Heart left ventricle (tissue), 16 donors: Measurements from ENCODE around the gene FPGT. TPM values are rescaled to one million over a fixed set of nuclear protein-coding genes. Genes with fewer than 3 reads are reported as not detected.
A peak's percentile ranks its signal among the peaks of the same experiment; 100 is the strongest.

Experiments
- ATAC-seq, 4 donors: fragments of 200-7000 bp; cut with Tn5 transposase; one replicate each; pipeline ENCODE4 v1.9.1; 2020 to 2022; ENCODE audit warnings: moderate library complexity in 4 of 4, mild to moderate bottlenecking in 3 of 4, moderate number of reproducible peaks in 1 of 4
- DNase-seq, 5 donors: peaks; one replicate each; pipeline ENCODE4 v3.0.0-alpha.2; 2020
- H3K27ac ChIP-seq, 12 donors: fragments of 200-600 bp; sonication (generic) in 4 of 12; one replicate each; pipeline versions ENCODE4 v1.5.0 to v1.8.0; 2016 to 2022; ENCODE audit warnings: mild to moderate bottlenecking in 2 of 12
- H3K27me3 ChIP-seq, 9 donors: fragments of 200-600 bp; sonication (generic) in 2 of 9; one replicate each; pipeline versions ENCODE4 v1.5.1 to v1.8.0; 2016 to 2022; ENCODE audit warnings: mild to moderate bottlenecking in 3 of 9
- H3K36me3 ChIP-seq, 9 donors: fragments of 200-600 bp; sonication (generic) in 2 of 9; one replicate each; pipeline versions ENCODE4 v1.5.0 to v1.8.0; 2018 to 2022; ENCODE audit warnings: mild to moderate bottlenecking in 2 of 9
- H3K4me1 ChIP-seq, 12 donors: fragments of 200-600 bp; sonication (generic) in 4 of 12; one replicate each; pipeline versions ENCODE4 v1.5.0 to v1.8.0; 2016 to 2022; ENCODE audit warnings: mild to moderate bottlenecking in 3 of 12
- H3K4me3 ChIP-seq, 12 donors: fragments of 200-600 bp; sonication (generic) in 4 of 12; one replicate each; pipeline versions ENCODE4 v1.5.0 to v1.8.0; 2017 to 2022; ENCODE audit warnings: mild to moderate bottlenecking in 9 of 12, moderate library complexity in 4 of 12
- H3K9me3 ChIP-seq, 12 donors: fragments of 200-600 bp; sonication (generic) in 4 of 12; one replicate each; pipeline versions ENCODE4 v1.5.0 to v1.8.0; 2016 to 2022; ENCODE audit warnings: mild to moderate bottlenecking in 1 of 12
- CTCF ChIP-seq, 12 donors: fragments of 200-600 bp; sonication (generic) in 4 of 12; IDR thresholded peaks; one replicate each; pipeline versions ENCODE4 v1.5.0 to v1.8.0; 2018 to 2022; ENCODE audit warnings: antibody characterized with exemption in 12 of 12, mild to moderate bottlenecking in 5 of 12
- POLR2A ChIP-seq, 2 donors: fragments of 450-650 bp; IDR thresholded peaks; one replicate each; pipeline ENCODE4 v1.6.1; 2017; ENCODE audit warnings: antibody characterized with exemption in 2 of 2, mild to moderate bottlenecking in 2 of 2, moderate library complexity in 2 of 2
- WGBS, 4 donors: extraction: QIAGEN DNeasy Blood & Tissue Kit in 2 of 4; methylation state at CpG; one replicate each; pipeline versions ENCODE4 v1.1.5 to v1.1.7; 2013 to 2018; 5-methylcytosine and 5-hydroxymethylcytosine counted together
- intact Hi-C, 10 donors: fragments of 100-400 bp; cut with DNase I; formaldehyde crosslinking; loops; one replicate each; pipeline versions ENCODE4 v1.11.1 to v1.14.2; 2022
- polyA plus RNA-seq, 2 donors: library from polyadenylated mRNA; stranded (reverse); fragments of 200-250 nt; gene quantifications; one replicate each; pipeline ENCODE4 v1.2.3, GENCODE V29; 2013
- total RNA-seq, 9 donors: library from RNA; depleted of rRNA in 2 of 9; stranded (reverse); fragments of >200 nt in 2 of 9; fragmentation: NEBNext Ultra II Directional in 3 of 9; extraction: Animal tissue kit (Norgen Biotek cat#: 25700) in 3 of 9; gene quantifications; one replicate each; pipeline versions ENCODE4 v1.1.0 to v1.2.4, GENCODE V29; 2016 to 2023
- donor health status: ischemic (EF 13 %, LVEDD 7.1; RV severe dilation, severe dysfunction).
- donor health status: healthy with polysubstance abuse.
- donor health status: DM: no; HTN: yes; CAD: no.
- donor health status: DM: no; HTN: no; CAD: no.
- donor health status: ischemic (EF 25% LVEDD 6.9; RV normal size, moderate dysfunction).
- donor health status: ischemic (EF 25% LVEDD 5.7; RV mildly dilated, moderate dysfunction).
- donor health status: healthy.
- donor health status: DM: yes; HTN: yes; CAD: no.
- donor health status: ischemic (EF 35%, LVEDD 5.7; RV mildly dilated, moderate dysfunction).
- donor health status: nonischemic (EF 11% LVEDD 7.7; RV severe dilation, severe dysfunction).
- donor health status: DM: yes; HTN: yes; CAD: no.
- donor health status: PGD.
- donor health status: ischemic (EF 29% LVEDD 5.4; RV normal size, mild dysfunction).
- donor health status: nonischemic (EF 23%, LVEDD 6.1; RV moderate dilation, normal function).

The FPGT gene
- total and polyA plus RNA-seq, 11 donors = 6.1 to 22.5 (median 11.8) TPM

GRCh38 chr1:74197255-74197654 lies 787 bp upstream of the FPGT start:
- peak overlapping the region in 9 of 12 donors; percentile 58 to 86 (median 72) for H3K4me3 ChIP-seq
- H3K9me3 ChIP-seq = no peaks in the 10 kb centered on the region
- H3K4me1 ChIP-seq = peaks cover 0 to 20% (median 11%) of the 10 kb centered on the region in 12 donors
- peak overlapping the region in 11 of 12 donors; percentile 68 to 93 (median 81) for H3K27ac ChIP-seq
- 89 to 93% (median 91%) methylated on average over 5 of the region's 5 CpGs for WGBS, 4 donors
- intact Hi-C loops = loop anchor here in 1 of 10 donors (5.0 kb wide), 1 partner anchor 275 kb away; no protein-coding TSS in a partner anchor
- H3K36me3 ChIP-seq = peaks cover 0 to 27% (median 21%) of the 10 kb centered on the region in 9 donors
- H3K27me3 ChIP-seq = no peaks in the 10 kb centered on the region
- ATAC-seq (no peak), DNase-seq (no peak)
- TF ChIP-seq POLR2A (IDR thresholded peaks at IDR 0.05) (no peak), CTCF (IDR thresholded peaks at IDR 0.05) (no peak)

GRCh38 chr1:74199504-74199903 lies 1.5 kb downstream of the FPGT start:
- H3K27ac ChIP-seq = peak overlapping the region in 2 of 12 donors; percentile 91 to 93
- no peak for DNase-seq
- no peaks in the 10 kb centered on the region for H3K27me3 ChIP-seq
- intact Hi-C loops = loop anchor here in 2 of 10 donors (1.0 to 5.0 kb wide), 3 partner anchors 23 to 273 kb away; no protein-coding TSS in a partner anchor
- no peak for ATAC-seq
- H3K4me1 ChIP-seq = peaks cover 0 to 20% (median 11%) of the 10 kb centered on the region in 12 donors
- TF ChIP-seq CTCF (IDR thresholded peaks at IDR 0.05) = no peak
- no peak for TF ChIP-seq POLR2A (IDR thresholded peaks at IDR 0.05)
- H3K36me3 ChIP-seq = peaks cover 0 to 48% (median 37%) of the 10 kb centered on the region in 9 donors
- no peaks in the 10 kb centered on the region for H3K9me3 ChIP-seq
- H3K4me3 ChIP-seq = peak overlapping the region in 6 of 12 donors; percentile 58 to 81 (median 73)
- 65 to 70% (median 66%) methylated on average over 5 of the region's 5 CpGs for WGBS, 4 donors

- no peak for ATAC-seq
- intact Hi-C loops = no loop called here
- H3K27me3 ChIP-seq = no peaks in the 10 kb centered on the region
- no peak for DNase-seq
- no peak for TF ChIP-seq POLR2A (IDR thresholded peaks at IDR 0.05)
- no peak for TF ChIP-seq CTCF (IDR thresholded peaks at IDR 0.05)
- H3K4me3 ChIP-seq = no peak overlapping the region
- H3K27ac ChIP-seq = no peak overlapping the region
- H3K36me3 ChIP-seq = peaks cover 0 to 77% (median 62%) of the 10 kb centered on the region in 9 donors
- H3K4me1 ChIP-seq = no peaks in the 10 kb centered on the region
- 84 to 89% (median 88%) methylated on average over 2 of the region's 2 CpGs for whole genome bisulfite sequencing, 4 donors
- H3K9me3 ChIP-seq = peaks cover 0 to under 1% (median 0%) of the 10 kb centered on the region in 12 donors
These were observed 7.2 kb downstream of the FPGT start for GRCh38 chr1:74205266-74205665.

GRCh38 chr1:74215229-74215628 lies 17.2 kb downstream of the FPGT start:
- H3K4me1 ChIP-seq = no peaks in the 10 kb centered on the region
- intact Hi-C loops = no loop called here
- WGBS, 4 donors = 95 to 100% (median 97%) methylated on average over 1 of the region's 1 CpG
- H3K9me3 ChIP-seq = peaks cover 0 to 4% (median 0%) of the 10 kb centered on the region in 12 donors
- H3K27ac ChIP-seq = no peak overlapping the region
- ATAC-seq (no peak), DNase-seq (no peak)
- no peaks in the 10 kb centered on the region for H3K27me3 ChIP-seq
- TF ChIP-seq CTCF (IDR thresholded peaks at IDR 0.05) = no peak
- TF ChIP-seq POLR2A (IDR thresholded peaks at IDR 0.05) = no peak
- H3K4me3 ChIP-seq = no peak overlapping the region
- H3K36me3 ChIP-seq = no peaks in the 10 kb centered on the region
